GM18858 (cell line): Measurements from ENCODE around the gene BABAM2.

Source experiments
- ATAC-seq: cut with Tn5 transposase; IDR thresholded peaks from one replicate; pipeline ENCODE4 v1.9.1; 2021; ENCODE audit not compliant: unreplicated experiment

The BABAM2 gene

GRCh38 chr2:28150994-28151393, 260.5 kb downstream of the BABAM2 start:
- no peak for ATAC-seq

GRCh38 chr2:28152585-28153280, 262.2 kb downstream of the BABAM2 start:
- ATAC-seq = no peak

GRCh38 chr2:28153851-28154250, 263.3 kb downstream of the BABAM2 start:
- no peak for ATAC-seq

- ATAC-seq = no peak
Measured at GRCh38 chr2:28155086-28155485, 264.6 kb downstream of the BABAM2 start.

GRCh38 chr2:28155627-28156026, 265.1 kb downstream of the BABAM2 start:
- no peak for ATAC-seq

- no peak for ATAC-seq
Measured at GRCh38 chr2:28158791-28159190, 268.3 kb downstream of the BABAM2 start.

GRCh38 chr2:28160986-28161425, 270.5 kb downstream of the BABAM2 start:
- ATAC-seq = no peak

- no peak for ATAC-seq
Measured at GRCh38 chr2:28161466-28161865, 270.9 kb downstream of the BABAM2 start.

- ATAC-seq = no peak
Measured at GRCh38 chr2:28162564-28162963, 272.0 kb downstream of the BABAM2 start.

- no peak for ATAC-seq
Measured at GRCh38 chr2:28163028-28163427, 272.5 kb downstream of the BABAM2 start.

GRCh38 chr2:28163627-28164279, 273.2 kb downstream of the BABAM2 start:
- ATAC-seq = no peak

- no peak for ATAC-seq
Measured at GRCh38 chr2:28164280-28164801, 273.8 kb downstream of the BABAM2 start.

- ATAC-seq = no peak
Measured at GRCh38 chr2:28165087-28165635, 274.6 kb downstream of the BABAM2 start.

- ATAC-seq = no peak
Measured at GRCh38 chr2:28166956-28167355, 276.4 kb downstream of the BABAM2 start.

GRCh38 chr2:28168376-28168775, 277.8 kb downstream of the BABAM2 start:
- no peak for ATAC-seq

- no peak for ATAC-seq
Measured at GRCh38 chr2:28169492-28169891, 279.0 kb downstream of the BABAM2 start.

- no peak for ATAC-seq
Measured at GRCh38 chr2:28172114-28172898, 281.8 kb downstream of the BABAM2 start.

GRCh38 chr2:28173377-28173776, 282.8 kb downstream of the BABAM2 start:
- no peak for ATAC-seq

- ATAC-seq = no peak
Measured at GRCh38 chr2:28174211-28174610, 283.7 kb downstream of the BABAM2 start.

GRCh38 chr2:28175028-28175427, 284.5 kb downstream of the BABAM2 start:
- ATAC-seq = no peak

GRCh38 chr2:28178946-28179345, 288.4 kb downstream of the BABAM2 start:
- no peak for ATAC-seq
